ENCODE data around the gene PROSER2. TPM values are rescaled to one million over a fixed set of nuclear protein-coding genes. Genes with fewer than 3 reads are reported as not detected.

Gene PROSER2
- total RNA-seq, 1 donor from 2014 or later: 47.6 TPM

GRCh38 chr10:11880151-11881029 lies 57.2 kb downstream of the PROSER2 start:
- TF ChIP-seq CTCF (IDR thresholded peaks at IDR 0.05; ENCODE audit: insufficient read depth, low read length, poor library complexity, severe bottlenecking): no peak
- Histone ChIP-seq H3K27me3 (ENCODE audit: control insufficient read depth, insufficient read depth, low read length) (no peaks in the 10 kb centered on the region), H3K4me3 (ENCODE audit: low read depth, low read length) (no peak overlapping the region), H3K36me3 (ENCODE audit: control insufficient read depth, insufficient read depth, low read length) (no peaks in the 10 kb centered on the region)
- DNase-seq (ENCODE audit: low read depth): no peak

- TF ChIP-seq CTCF (IDR thresholded peaks at IDR 0.05; ENCODE audit: insufficient read depth, low read length, poor library complexity, severe bottlenecking): no peak
- no peak for DNase-seq (ENCODE audit: low read depth)
- Histone ChIP-seq H3K4me3 (ENCODE audit: low read depth, low read length) (no peak overlapping the region), H3K27me3 (ENCODE audit: control insufficient read depth, insufficient read depth, low read length) (no peaks in the 10 kb centered on the region), H3K36me3 (ENCODE audit: control insufficient read depth, insufficient read depth, low read length) (no peaks in the 10 kb centered on the region)
These were observed 57.9 kb downstream of the PROSER2 start for GRCh38 chr10:11881030-11881476.

GRCh38 chr10:11881477-11882417 lies 58.6 kb downstream of the PROSER2 start:
- H3K36me3 ChIP-seq (ENCODE audit: control insufficient read depth, insufficient read depth, low read length): no peaks in the 10 kb centered on the region
- no peak for TF ChIP-seq CTCF (IDR thresholded peaks at IDR 0.05; ENCODE audit: insufficient read depth, low read length, poor library complexity, severe bottlenecking)
- no peaks in the 10 kb centered on the region for H3K27me3 ChIP-seq (ENCODE audit: control insufficient read depth, insufficient read depth, low read length)
- no peak overlapping the region for H3K4me3 ChIP-seq (ENCODE audit: low read depth, low read length)
- no peak for DNase-seq (ENCODE audit: low read depth)

GRCh38 chr10:11882646-11883375 lies 59.7 kb downstream of the PROSER2 start:
- H3K27me3 ChIP-seq (ENCODE audit: control insufficient read depth, insufficient read depth, low read length): no peaks in the 10 kb centered on the region
- H3K4me3 ChIP-seq (ENCODE audit: low read depth, low read length): no peak overlapping the region
- TF ChIP-seq CTCF (IDR thresholded peaks at IDR 0.05; ENCODE audit: insufficient read depth, low read length, poor library complexity, severe bottlenecking): no peak
- no peaks in the 10 kb centered on the region for H3K36me3 ChIP-seq (ENCODE audit: control insufficient read depth, insufficient read depth, low read length)
- no peak for DNase-seq (ENCODE audit: low read depth)

GRCh38 chr10:11884706-11885423 lies 61.7 kb downstream of the PROSER2 start:
- H3K27me3 ChIP-seq (ENCODE audit: control insufficient read depth, insufficient read depth, low read length): no peaks in the 10 kb centered on the region
- no peaks in the 10 kb centered on the region for H3K36me3 ChIP-seq (ENCODE audit: control insufficient read depth, insufficient read depth, low read length)
- H3K4me3 ChIP-seq (ENCODE audit: low read depth, low read length): no peak overlapping the region
- TF ChIP-seq CTCF (IDR thresholded peaks at IDR 0.05; ENCODE audit: insufficient read depth, low read length, poor library complexity, severe bottlenecking): no peak
- DNase-seq (ENCODE audit: low read depth): no peak

Measured in kidney epithelial cell (primary cell).